GM19193 (cell line): Measurements from ENCODE around the gene PROB1.
A peak's percentile ranks its signal among the peaks of the same experiment; 100 is the strongest.

Source experiments
- POLR2A ChIP-seq: IDR thresholded peaks from 4 replicates; pipeline ENCODE4 v1.6.1; 2011; ENCODE audit not compliant: insufficient read depth, insufficient read length; ENCODE audit errors: extremely low read depth

PROB1 gene

DNA sequence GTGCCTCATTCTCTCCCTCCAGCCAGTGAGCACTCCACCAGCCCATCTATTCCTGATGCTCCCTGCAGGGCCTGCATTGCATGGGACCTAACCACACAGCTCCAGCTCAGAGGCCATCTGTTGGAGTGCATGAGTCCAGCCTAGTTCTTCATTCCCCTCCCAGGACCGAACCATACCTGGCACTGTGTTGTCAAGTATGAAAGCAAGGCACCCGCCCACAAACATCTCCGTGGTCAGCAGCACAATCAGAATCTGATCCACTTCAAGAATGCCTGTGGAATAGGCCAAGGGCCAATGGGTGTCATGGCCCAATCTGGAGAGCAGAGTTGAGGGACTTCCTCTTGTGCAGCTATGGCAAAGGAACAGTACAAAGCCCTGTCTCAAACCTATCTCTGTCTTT is 17.7 kb downstream of the PROB1 start:
- TF ChIP-seq POLR2A, result no peak

DNA sequence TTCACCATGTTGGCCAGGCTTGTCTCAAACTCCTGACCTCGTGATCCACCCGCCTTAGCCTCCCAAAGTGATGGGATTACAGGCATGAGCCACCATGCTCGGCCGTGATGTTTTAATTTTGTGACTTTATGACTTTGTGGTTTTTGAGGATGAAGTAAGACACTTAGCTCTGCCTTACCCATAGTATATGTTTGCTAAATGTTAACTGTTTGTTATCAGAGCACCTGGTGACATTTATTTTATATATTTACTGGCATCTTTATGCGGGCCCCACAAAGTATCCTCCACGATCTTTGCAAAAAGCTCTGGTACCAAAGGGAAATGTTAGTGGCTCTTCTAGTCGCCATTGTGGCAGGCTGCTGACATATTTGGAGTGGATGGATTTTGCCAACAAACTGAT is 18.5 kb downstream of the PROB1 start:
- TF ChIP-seq POLR2A, result no peak

DNA sequence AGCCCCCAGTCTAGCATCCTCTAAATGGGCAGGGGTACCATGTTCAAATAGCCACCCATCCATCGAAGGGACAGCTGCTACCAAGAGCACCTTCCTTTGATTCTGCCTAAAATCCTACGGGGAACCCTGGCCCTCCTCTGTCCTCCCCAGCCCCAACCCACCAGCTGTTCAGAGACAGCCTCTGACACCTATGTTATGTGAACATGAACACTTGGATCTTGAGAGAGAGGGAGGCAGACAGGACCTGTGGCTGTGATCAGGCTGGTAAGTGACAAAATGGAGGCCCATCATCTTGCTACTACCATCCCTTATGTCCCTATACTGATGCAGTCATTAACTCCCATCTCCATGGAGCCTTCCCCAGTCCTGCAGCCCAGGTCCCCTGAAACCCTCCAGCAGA is 20.0 kb downstream of the PROB1 start:
- TF ChIP-seq POLR2A, result no peak

DNA sequence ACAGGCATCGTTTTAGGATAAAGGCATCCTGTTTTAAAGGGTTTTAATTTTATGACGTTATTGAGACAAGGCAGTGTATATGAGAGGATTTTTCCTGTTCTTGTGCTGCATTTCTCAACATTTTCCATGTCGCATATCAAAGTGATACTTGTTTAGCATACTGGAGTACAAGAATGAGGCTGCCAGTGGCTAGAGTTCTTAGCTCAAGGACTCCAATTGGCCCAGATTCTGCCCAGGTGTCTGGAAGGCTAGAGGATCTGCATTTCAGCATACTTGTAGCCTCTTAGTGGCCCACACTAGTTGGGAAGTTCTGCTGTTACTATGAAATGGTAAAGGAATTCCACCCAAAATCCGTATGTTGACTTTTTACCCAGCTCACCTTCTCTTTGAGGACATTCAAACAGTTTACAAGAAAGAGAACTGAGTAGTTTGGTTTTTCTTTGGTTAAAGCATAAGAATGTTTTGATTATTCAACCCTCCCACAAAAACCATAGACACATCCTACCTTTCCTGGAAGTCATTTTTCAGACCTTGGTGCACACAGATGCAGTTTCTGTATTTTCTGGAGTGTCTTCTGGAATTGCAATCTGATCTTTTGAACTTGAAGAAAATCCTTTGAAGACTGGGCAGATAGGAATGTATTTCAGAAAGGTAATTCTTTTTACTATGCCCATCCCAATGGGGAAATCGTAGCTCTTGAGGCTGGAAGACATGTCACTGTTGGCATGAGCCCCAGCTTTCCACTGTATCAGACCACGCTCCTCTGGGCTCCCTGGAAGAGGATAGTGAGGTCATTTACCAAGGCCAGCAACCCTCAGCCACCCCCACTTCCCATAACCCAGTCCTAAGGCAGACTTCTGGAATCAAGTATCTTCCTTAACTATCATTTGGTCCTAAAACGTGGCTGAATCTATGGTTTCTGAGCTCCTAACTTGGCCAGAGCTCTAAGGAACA is 23.1 kb downstream of the PROB1 start:
- TF ChIP-seq POLR2A, result no peak

DNA sequence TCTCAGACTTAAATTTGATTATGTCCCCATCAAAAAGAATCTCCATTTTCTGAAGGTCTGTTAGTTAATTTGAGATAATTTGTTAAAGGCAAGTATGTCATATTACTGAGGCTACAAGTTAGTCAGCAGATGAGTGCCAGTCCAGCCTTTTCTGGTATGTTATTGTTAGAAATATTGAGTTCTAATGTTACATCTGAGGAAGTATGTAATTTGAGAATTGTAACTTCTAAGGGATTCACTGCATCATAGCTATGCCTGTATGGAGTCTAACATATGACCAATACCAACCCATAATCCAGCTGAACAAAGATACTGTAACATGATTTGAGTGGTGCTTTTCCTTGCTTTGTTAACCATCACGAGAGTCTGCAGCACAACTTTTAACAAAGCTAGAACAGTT is 25.7 kb downstream of the PROB1 start:
- TF ChIP-seq POLR2A, result no peak

DNA sequence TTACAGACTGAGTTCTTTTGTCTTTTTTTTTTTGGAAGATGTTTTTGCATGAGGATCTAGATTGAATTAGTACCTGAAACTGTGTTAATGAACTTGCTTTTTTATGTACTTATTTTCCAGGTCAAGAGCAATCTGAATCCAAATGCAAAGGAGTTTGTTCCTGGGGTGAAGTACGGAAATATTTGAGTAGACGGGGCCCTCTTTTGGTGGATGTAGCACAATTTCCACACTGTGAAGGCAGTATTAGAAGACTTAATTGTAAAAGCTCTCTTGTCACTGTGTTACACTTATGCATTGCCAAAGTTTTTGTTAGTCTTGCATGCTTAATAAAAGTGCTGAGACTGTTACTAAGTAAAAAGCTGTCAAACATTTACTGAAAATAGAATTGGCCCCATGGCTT is 26.3 kb downstream of the PROB1 start:
- no peak for TF ChIP-seq POLR2A

DNA sequence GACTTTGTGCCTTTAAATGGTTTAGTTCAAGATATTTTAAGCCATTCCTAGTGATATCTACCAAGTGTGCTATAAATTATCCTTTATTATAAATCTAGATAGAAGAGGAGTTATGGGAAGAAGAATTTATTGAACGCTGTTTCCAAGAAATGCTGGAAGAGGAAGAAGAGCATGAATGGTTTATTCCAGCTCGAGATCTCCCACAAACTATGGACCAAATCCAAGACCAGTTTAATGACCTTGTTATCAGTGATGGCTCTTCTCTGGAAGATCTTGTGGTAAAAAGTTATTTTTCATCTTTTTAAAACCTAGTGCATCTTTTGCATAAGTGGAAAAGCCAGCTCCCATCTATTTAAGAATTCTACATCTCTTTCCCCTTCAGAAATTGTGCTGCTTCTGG is 30.4 kb downstream of the PROB1 start:
- TF ChIP-seq POLR2A, result no peak

DNA sequence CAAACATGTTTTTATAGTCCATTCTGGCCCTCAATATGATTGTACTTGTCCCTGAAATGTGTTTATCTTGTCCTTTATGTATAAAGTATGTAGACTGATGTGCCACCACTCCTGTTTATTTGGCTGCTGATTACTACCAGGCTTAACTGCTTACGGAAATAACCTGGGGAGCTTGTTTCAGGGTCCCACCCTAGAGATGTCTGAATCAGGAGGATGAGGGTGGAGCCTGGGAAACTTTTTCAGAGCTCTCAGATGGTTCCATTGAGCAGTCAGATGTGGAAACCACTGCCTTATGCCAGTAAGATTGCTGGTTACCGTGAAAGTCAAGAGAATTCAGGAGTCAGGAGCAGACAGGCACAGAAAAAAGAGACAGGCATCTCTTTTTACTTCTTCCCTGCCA is 31.0 kb downstream of the PROB1 start:
- TF ChIP-seq POLR2A, result no peak

DNA sequence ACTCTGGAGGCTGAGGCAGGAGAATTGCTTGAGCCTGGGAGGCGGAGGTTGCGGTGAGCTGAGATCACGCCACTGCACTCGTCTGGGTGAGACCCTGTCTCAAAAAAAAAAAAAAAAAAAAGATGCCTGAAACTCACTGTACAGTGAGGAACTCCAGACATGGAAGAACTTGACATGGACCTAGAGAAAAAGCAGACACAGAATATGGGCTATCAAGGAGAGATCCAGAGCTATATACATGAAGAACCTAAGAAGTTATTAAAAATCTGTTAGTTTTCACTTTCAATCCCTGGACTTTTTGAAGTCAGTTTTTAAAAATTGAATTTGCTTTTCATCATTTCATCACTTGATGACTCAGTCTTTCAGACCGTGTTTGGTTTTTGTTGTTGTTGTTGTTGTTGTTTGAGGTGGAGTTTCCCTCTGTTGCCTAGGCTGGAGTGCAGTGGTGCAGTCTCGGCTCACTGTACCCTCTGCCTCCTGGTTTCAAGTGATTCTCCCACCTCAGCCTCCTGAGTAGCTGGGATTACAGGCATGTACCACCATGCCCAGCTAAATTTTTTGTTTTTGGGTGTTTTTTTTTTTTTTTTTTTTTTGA is 33.0 kb downstream of the PROB1 start:
- TF ChIP-seq POLR2A, result no peak

DNA sequence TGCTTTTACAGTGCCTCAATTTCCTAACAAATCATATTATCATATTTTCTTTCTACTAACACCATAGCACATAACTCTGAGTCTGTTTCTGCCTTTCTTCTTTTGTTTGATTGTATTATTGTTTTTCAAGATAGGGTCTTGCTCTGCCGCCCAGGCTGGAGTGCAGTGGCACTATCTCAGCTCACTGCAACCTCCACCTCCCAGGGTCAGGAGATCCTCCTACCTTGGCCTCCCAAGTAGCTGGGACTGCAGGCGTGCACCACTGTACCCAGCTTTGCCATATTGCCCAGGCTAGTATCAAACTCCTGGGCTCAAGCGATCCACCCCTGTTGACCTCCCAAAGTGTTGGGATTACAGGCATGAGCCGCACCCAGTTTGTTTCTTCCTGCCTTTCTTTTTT is 34.5 kb downstream of the PROB1 start:
- no peak for TF ChIP-seq POLR2A

DNA sequence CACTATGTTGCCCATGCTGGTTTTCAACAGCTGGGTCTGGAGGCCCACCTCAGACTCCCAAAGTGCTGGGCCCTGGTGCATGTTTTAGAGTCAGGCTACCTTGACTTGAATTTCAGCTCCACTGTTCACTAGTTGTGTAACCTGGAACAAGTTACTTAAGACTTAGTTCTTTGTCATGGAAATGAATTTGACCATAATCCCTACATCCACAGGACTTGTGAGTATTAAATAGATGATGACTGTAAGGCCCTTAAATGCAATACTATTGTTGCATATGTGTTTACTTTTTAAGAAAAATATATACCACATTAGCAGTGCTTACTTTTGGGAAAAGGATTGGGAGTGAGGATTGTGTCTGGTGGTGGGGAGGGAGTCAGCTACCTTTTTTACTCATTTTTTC is 36.8 kb downstream of the PROB1 start:
- no peak for TF ChIP-seq POLR2A

DNA sequence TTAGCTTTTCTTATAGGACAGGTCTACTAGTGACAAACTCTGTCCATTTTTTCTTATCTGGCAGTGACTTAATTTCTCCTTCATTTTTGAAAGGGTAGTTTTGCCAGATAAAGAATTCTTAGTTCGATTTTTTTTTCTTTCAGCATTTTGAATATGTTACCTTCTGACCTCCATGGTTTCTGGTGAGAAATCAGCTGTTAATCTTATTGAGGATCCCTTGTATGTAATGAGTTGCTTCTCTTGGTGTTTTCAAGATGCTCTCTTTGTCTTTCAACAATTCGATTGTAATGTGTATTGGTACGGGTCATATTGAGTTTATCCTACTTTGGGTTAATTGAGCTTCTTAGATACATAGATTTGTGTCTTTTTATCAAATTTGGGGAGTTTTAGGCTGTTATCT is 40.7 kb downstream of the PROB1 start:
- no peak for TF ChIP-seq POLR2A

DNA sequence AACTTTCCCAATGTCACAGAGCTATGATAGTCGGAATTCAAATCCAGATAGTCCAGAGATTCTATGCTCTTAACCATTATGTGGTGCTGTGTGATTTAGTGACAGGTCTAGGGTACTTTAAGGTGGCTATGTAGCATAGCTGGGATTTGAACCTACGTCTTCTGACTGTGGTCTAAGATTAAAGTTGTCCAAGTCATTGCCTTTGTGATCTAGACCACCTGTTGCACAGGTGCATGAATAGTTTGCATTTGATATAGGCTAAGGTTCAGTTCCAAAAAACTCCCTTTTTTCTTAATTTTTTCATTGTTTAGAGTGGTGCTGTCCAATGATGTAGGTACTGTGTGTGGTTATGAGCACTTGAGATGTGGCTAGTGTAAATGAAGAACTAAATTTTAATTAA is 50.7 kb downstream of the PROB1 start:
- no peak for TF ChIP-seq POLR2A

DNA sequence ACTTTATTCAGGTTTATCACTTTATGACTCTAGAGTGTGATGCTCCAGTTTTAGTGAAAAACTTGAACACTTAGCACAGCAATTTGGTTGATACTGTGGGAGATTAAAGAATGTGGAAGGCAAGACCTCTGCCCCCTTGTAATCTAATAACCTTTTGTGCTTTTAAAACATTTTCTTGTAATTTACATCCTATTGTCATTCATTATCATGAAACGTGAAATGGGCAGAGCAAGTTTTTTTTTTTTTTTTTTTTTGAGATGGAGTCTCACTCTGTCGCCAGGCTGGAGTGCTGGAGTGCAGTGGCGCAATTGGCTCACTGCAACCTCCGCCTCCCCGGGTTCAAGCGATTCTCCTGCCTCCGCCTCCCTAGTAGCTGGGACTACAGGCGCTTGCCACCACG is 51.4 kb downstream of the PROB1 start:
- TF ChIP-seq POLR2A, result no peak

DNA sequence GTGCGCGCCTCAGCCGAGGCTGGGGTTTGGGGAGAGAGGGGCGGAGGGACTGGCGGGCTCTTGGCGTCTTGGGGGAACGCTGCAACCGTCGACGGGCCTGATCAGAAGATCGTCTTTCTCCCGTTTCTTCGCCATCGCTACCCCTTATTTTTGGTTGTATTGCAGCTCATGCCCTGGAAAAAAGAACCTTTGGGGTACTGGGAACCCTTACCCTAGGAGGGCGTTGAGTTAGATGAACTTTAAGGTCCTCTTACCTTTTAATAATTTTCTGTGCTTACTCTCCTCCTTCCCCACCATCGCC is 52.5 kb downstream of the PROB1 start:
- no peak for TF ChIP-seq POLR2A

DNA sequence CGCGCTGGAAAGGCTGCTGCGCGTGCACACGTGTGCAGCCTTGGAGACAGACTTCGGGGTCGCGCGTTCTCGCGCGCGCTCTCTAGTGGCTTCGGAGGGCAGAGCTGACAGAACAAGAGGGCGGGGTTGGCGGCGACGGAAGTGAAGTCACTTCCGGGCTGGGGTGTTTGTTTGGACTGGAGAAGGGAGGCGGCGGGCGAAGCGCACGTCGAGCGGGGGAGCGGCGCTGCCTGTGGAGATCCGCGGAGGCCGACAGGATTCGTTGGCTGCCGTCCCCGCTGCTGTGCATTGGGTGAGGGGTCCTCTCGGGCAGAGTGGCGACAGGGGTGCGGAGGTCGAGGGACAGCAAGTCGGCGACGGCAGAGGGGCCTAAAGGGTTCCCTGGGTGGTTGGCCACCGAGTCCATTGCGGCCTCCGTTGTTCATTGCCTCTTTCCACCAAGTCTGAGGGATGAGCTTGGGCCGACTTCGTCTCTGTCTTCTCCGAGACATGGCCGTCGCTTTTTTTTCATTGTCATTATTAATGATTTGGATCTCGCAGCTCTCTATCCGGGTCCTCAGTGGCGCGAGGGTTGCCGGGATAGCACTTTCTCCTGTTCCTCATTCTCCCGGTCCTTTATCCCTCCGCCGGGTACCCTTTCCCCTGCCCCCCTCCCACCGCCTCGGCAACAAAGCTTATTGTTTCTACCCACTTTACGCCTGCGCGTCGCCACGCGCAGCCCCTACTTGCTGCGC is 53.0 kb downstream of the PROB1 start, which contains the start of gene PAIP2:
Gene PAIP2 (plus strand): TSS at position 166 of the 734 bp plus-strand sequence. CDS start 21,931 bp downstream, outside the sequence.
- TF ChIP-seq POLR2A, result peak; percentile 83

DNA sequence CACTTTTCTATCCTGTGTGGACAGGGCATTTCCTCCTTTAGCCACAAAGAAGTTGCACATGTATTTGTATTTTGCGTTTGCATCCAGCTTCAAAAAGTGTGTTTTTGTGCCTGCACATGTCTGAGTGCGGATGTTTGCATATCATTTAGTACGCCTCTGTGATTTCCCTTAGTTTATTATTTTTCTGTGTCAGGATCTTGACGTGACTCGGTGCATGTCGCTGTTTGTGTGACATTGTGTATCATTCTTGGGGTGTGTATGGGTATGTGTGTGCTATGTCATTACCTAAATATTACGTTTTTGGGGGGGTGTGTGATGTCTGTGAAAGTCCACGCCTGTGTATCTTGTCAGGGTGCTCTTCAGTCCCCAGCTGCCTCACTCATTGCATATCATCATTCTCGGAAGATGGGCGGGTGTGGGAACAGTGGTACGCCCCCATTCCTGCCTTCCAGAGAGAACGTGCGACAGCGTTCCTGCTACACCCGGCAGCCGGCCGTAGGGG is 53.7 kb downstream of the PROB1 start:
- no peak for TF ChIP-seq POLR2A
